Muscle layer of duodenum (tissue), 2 donors: ENCODE data around the gene RRM2.

Experiments
- H3K27ac ChIP-seq: one replicate; pipeline ENCODE4 v1.7.0; 2013; ENCODE audit warnings: mild to moderate bottlenecking, low read length
- H3K27me3 ChIP-seq: one replicate; pipeline ENCODE4 v1.7.0; 2013; ENCODE audit warnings: low read depth, mild to moderate bottlenecking, control low read depth, low read length
- H3K36me3 ChIP-seq, 2 donors: one replicate each; pipeline ENCODE4 v1.7.0; 2013; ENCODE audit warnings: low read length in 2 of 2, control low read depth in 1 of 2, mild to moderate bottlenecking in 1 of 2; ENCODE audit not compliant: insufficient read depth in 2 of 2, control insufficient read depth in 1 of 2
- H3K4me1 ChIP-seq, 2 donors: one replicate each; pipeline ENCODE4 v1.7.0; 2013; ENCODE audit warnings: low read length in 2 of 2, mild to moderate bottlenecking in 2 of 2, control low read depth in 1 of 2, moderate library complexity in 1 of 2; ENCODE audit not compliant: insufficient read depth in 2 of 2, control insufficient read depth in 1 of 2
- H3K4me3 ChIP-seq, 2 donors: one replicate each; pipeline ENCODE4 v1.7.0; 2013; ENCODE audit warnings: low read length in 2 of 2, low read depth in 1 of 2, mild to moderate bottlenecking in 1 of 2
- H3K9me3 ChIP-seq, 2 donors: one replicate each; pipeline ENCODE4 v1.7.0; 2013; ENCODE audit warnings: low read length in 2 of 2, control low read depth in 1 of 2, mild to moderate bottlenecking in 1 of 2; ENCODE audit not compliant: control insufficient read depth in 1 of 2
- donor health status: healthy.

The RRM2 gene

DNA sequence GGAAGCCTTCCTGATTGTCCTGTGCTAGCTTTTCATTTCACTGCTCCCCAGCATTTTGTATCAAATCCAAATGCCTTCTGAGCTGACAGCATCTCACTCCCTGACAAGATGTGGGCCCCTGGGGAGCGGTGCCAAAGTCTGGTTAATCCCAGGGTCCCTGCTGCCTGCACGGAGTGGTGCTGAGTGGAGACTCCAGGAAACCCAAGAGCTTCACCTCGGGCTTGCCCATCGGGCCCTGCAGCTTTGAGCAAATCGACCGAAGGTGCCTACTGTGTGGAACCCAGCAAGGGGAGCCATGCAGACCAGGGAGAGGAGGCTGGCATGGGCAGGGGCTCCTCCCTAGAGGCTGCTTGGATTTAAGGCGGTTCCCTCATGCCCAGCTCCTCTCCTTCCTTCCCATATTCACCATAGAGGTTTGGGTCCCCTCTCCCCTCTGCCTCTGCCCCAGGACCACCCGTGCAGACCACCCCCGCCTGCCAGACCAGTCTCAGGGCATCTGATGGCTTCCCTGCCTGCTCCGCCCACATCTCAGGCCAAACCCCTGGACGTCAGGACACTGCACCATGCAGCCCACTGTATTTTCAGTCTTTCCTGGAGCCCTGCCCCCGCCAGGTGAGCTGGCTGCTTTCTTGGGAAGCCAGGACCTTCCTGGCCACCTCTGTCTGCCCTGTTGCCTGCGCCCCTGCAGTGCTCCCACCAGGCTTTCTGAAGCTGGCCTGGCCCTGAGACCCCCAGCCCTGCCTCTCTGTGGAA is 37.8 kb downstream of the RRM2 start:
- Histone ChIP-seq H3K36me3 (no peaks in the 10 kb centered on the region), H3K27me3 (no peaks in the 10 kb centered on the region), H3K4me3 (no peak overlapping the region), H3K27ac (no peak overlapping the region), H3K4me1 (no peaks in the 10 kb centered on the region), H3K9me3 (no peaks in the 10 kb centered on the region)

DNA sequence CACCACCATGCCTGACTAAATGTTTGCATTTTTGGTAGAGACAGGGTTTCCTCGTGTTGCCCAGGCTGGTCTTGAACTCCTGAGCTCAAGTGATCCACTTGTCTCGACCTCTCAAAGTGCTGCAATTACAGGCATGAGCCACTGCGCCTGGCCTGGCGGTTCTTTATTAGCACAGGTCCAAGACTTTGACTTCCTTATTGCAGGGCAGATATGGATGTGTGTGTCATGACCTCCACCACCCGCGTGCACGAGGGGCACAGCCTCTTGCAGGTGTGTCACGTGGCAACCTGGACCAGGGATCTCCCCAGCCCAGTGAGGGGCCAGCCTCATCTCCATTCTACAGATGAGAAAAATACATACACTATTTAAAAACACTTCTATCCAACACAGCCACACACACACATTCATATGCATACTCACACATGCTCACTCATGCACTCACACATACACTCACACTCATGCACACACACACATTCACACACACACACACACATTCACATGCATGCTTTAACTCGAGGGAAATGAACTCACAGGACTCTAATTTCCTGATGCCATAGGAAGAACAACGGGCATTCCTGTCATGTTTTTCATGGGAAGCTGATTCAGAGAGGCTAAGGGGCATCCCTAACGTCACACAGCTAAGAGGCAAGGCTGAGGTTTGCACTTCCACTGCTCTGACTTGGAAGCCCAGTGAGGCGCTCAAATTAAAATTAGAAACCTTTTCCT is 38.8 kb downstream of the RRM2 start:
- Histone ChIP-seq H3K9me3 (no peaks in the 10 kb centered on the region), H3K27me3 (no peaks in the 10 kb centered on the region), H3K4me3 (no peak overlapping the region), H3K36me3 (no peaks in the 10 kb centered on the region), H3K4me1 (no peaks in the 10 kb centered on the region), H3K27ac (no peak overlapping the region)

DNA sequence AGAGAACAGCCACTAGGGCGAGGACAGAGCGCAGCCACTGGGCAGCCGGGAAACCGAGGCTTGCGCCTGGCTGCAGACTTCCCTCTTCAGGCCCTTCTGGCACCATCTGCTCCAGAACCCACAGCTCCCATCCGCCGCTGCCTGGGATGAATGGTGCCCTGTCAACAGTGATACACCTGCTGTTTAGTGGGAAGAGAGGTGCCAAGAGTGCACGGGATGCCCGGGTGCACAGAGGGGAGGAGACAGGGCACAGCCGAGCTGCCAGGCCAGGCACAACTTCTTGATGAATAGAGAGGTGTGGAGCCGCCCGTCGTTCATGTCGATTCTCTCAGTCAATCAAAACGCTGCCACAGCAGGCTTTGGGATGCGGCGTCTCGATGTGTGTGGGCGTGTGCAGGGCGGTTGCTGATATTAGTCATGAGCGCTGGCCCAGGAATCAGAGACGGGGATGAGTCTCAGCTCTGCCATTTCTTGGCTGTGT is 39.5 kb downstream of the RRM2 start:
- Histone ChIP-seq H3K36me3 (no peaks in the 10 kb centered on the region), H3K9me3 (no peaks in the 10 kb centered on the region), H3K4me1 (no peaks in the 10 kb centered on the region), H3K27ac (no peak overlapping the region), H3K27me3 (no peaks in the 10 kb centered on the region), H3K4me3 (no peak overlapping the region)

DNA sequence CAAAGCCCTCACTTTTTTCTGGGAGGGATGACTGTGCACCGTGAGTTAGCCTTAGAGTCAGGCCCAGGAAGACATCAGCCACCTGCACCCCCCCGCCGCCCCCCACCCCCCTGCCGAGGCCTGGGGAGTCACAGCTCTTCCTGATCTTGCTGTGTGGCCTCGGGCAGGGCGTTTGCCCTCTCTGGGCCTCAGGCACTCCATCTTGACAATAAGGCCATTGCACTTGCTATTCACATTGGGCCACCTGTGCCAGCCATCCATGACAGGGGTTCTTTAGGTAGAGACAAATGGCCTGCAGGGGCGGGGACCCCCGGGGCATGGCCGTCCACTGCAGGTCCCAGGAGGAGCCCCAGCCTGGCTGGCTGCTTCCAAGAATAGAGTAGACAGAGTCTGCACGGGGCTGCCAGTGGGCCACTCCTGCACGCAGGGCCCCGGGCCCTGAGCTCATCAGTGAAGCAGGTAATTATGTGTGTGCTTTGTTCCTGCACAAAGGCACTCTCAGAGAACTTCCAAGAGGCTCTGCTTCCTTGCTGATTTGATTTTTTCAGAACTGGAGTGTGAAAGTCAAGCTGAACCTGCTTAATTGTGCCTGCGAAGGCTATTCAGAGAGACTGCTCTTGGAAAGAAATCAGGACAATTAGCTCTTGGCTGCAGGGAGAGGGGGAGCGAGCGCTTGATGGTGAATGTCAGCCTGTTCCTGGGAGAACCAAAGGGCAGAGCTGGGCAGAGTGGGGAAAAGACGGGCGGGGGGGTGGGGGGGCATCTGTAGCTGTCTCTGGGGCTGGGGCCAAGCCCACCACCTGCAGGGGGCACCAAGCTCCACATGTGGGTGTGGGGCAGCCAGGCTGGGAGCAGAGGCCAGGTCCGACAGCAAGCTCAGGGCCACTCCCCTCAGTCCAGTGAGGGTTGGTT is 40.3 kb downstream of the RRM2 start:
- no peaks in the 10 kb centered on the region for H3K36me3 ChIP-seq
- no peak overlapping the region for H3K27ac ChIP-seq
- H3K9me3 ChIP-seq, result no peaks in the 10 kb centered on the region
- H3K27me3 ChIP-seq, result no peaks in the 10 kb centered on the region
- H3K4me1 ChIP-seq, result no peaks in the 10 kb centered on the region
- no peak overlapping the region for H3K4me3 ChIP-seq

DNA sequence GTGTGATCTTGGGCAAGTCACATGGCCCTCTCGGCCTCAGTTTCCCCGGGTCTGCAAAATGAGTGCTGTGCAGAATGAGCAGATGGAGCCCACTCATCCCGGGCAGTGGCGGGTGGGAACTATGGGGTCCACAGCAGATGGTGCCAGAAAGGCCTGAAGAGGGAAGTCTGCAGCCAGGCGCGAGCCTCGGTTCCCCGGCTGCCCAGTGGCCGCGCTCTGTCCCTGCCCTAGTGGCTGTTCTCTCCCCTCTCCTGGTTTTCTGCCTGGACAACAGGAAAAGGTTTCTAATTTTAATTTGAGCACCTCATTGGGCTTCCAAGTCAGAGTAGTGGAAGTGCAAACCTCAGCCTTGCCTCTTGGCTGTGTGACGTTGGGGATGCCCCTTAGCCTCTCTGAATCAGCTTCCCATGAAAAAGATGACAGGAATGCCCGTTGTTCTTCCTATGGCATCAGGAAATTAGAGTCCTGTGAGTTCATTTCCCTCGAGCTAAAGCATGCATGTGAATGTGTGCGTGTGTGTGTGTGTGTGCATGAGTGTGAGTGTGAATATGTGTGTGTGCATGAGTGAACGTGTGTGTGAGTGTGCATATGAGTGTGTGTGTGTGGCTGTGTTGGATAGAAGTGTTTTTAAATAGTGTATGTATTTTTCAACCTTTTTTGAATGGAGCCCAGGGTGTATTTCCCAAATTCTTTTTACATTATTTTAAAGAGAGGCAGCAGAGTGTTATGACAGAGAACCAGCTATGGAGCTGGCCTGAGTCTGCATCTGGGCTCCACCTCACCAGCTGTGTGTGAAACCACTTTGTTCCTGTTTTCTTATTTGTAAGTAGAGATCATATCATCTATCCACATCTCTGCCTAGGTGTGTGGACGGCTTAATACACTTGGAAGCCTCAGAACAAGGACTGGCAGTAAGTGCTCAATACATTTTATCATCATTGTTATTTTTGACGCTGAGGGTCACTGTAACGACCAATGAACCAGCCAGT is 41.3 kb downstream of the RRM2 start:
- no peaks in the 10 kb centered on the region for H3K9me3 ChIP-seq
- H3K36me3 ChIP-seq, result no peaks in the 10 kb centered on the region
- no peaks in the 10 kb centered on the region for H3K27me3 ChIP-seq
- no peak overlapping the region for H3K4me3 ChIP-seq
- no peak overlapping the region for H3K27ac ChIP-seq
- H3K4me1 ChIP-seq, result no peaks in the 10 kb centered on the region

DNA sequence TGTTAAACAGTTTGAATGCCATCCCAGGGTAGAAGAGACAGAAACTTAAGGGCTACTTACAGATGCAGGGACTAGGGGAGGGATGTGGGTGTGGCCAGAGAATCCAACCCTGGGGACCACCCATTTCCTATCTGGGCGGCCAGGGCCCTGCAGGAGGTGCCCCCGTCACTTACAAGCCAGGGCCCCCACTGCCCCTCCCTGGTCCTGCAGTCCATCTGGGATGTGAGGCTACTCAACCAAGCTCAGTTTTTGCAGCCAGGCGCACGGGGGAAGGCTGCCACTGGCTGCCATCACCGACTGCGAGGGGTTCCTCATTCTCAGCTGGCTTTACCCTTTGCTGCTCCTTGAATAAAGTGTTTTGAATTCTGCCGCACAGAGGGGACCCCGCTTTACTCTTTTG is 42.1 kb downstream of the RRM2 start:
- no peaks in the 10 kb centered on the region for H3K27me3 ChIP-seq
- no peak overlapping the region for H3K4me3 ChIP-seq
- H3K36me3 ChIP-seq, result no peaks in the 10 kb centered on the region
- no peaks in the 10 kb centered on the region for H3K4me1 ChIP-seq
- no peak overlapping the region for H3K27ac ChIP-seq
- no peaks in the 10 kb centered on the region for H3K9me3 ChIP-seq

DNA sequence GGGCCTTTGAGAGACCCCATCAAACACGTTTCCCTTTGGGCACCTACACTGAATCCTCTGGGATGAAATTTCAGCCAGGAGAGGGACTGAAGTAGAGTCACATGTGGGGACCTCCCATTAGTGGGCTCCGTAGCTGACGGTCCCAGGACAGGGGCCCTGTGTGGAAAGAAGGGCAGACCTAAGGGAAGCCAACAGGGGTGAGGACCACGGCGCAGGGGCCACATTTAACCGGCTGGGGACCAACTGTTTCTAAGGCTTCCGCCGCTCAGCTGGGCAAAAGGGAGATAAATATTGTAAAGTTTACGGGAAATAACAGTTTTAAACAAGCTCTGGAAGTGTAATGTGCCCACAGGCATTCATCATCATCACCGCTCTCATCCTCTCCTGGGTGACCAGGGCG is 42.7 kb downstream of the RRM2 start:
- H3K4me1 ChIP-seq, result no peaks in the 10 kb centered on the region
- H3K36me3 ChIP-seq, result no peaks in the 10 kb centered on the region
- no peak overlapping the region for H3K27ac ChIP-seq
- H3K27me3 ChIP-seq, result no peaks in the 10 kb centered on the region
- no peak overlapping the region for H3K4me3 ChIP-seq
- H3K9me3 ChIP-seq, result no peaks in the 10 kb centered on the region

DNA sequence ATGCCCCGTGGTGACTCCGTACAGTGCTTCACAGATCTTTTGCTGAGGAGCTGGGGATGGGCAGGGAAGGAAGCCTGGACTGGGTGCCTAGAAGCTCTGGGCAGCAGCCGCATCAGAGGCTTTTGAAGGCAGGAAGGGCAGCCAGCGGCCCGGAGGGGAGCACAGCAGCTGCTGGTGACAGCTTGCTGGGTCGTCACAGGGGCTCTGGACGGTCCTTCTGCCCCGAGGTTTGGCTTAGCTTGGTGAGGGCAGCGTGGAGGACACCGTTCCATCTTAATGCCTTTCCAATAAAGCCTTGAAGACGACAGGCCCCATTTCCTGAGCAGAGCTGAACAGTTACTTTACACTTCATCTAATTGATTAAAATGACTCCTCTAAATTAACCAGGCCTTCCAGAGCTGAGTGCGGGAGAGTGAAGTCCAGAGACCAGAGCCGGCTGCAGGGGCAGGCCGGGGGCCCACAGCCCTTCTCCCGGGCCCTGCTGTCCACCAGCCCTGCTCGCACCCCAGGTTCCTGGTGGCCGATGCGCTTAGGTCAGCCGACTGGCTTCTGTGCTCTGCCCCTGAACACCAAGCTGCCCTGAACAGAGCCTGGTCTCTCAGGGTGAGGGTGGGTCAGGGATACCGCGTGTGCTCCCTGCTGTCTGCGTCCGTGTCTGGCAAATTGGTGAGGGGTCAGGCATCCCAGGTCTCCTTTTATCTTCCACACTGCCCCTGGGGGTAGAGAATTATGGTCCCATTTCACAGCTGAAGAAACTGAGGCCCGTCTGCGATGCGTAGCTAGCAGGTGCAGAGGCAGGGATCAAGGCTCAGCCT is 43.5 kb downstream of the RRM2 start:
- H3K4me3 ChIP-seq, result no peak overlapping the region
- H3K4me1 ChIP-seq, result no peaks in the 10 kb centered on the region
- no peak overlapping the region for H3K27ac ChIP-seq
- no peaks in the 10 kb centered on the region for H3K9me3 ChIP-seq
- H3K27me3 ChIP-seq, result no peaks in the 10 kb centered on the region
- no peaks in the 10 kb centered on the region for H3K36me3 ChIP-seq

DNA sequence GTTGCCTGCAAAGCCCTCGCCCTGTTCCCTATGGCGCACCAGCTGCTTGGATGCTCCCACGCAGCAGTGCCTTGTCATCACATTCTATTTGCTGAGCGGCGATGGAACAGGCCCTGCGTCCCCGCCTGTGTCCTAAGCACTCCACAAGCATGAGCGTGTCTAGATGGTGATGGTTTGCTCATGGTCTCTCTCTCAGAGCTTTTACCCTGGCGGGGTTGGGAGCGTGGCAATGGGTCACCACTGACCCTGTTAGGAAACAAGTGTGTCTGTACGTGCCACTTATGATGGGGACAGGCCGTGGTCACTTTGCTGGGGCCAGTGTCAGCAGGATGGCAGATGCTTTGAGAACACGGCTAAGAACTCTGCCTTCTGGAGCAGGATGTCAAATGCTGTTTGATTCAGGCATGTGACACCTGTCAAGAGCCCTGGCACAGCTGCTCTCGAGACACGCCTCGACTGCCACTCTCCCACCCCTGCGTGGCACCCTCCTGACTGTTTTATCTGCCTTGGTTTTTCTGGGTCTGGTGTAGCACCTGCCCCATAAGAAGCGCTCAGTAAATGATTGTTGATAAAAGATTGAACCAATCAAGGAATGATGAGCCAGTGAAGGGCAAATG is 44.2 kb downstream of the RRM2 start:
- Histone ChIP-seq H3K27me3 (no peaks in the 10 kb centered on the region), H3K27ac (no peak overlapping the region), H3K9me3 (no peaks in the 10 kb centered on the region), H3K4me1 (no peaks in the 10 kb centered on the region), H3K36me3 (no peaks in the 10 kb centered on the region), H3K4me3 (no peak overlapping the region)

DNA sequence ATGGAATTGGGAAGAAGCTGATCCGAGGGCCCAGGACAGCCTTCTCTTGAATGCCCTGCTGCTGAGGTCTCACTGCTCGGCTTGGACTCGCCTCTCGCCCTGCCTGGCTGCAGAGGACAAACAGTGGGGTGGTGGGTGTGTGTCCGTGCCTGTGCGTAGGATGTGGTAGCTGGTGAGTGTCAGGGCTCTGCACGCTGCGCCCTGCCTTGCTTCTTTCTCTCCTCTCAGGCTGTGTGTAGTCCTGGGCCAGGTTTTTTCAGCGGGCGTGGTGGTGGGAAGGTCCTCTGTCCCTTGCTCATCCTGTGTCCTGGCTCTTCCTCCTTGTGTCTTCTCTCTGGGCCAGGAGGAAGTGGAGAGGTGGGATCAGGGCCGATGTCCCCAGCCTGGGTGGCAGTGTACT is 44.8 kb downstream of the RRM2 start:
- Histone ChIP-seq H3K36me3 (no peaks in the 10 kb centered on the region), H3K4me1 (no peaks in the 10 kb centered on the region), H3K27ac (no peak overlapping the region), H3K27me3 (no peaks in the 10 kb centered on the region), H3K9me3 (no peaks in the 10 kb centered on the region), H3K4me3 (no peak overlapping the region)
